ENCODE data around the gene YWHAG. TPM values are rescaled to one million over a fixed set of nuclear protein-coding genes. Genes with fewer than 3 reads are reported as not detected.
A peak's percentile ranks its signal among the peaks of the same experiment; 100 is the strongest.

Gene YWHAG
- total and polyA plus RNA-seq, 9 of the 15 experiments (the other 6 are each of a cell fraction or from before 2014, with no cell fraction given) = 30.4 to 246 (median 94.5) TPM

GRCh38 chr7:76372984-76373833 is 14.4 kb upstream of the YWHAG start (continued):
- TF ChIP-seq MTA1 (IDR thresholded peaks at IDR 0.05; ENCODE audit: borderline replicate concordance) (peak; percentile 65; the same call in 1 of the 2 replicates), KLF13 (tag; IDR thresholded peaks at IDR 0.05; ENCODE audit: borderline replicate concordance, low read depth) (0 out of 2 replicates have a peak, but pooled peaks have one; percentile 13), SMARCE1 (IDR thresholded peaks at IDR 0.05) (peak; percentile 91), EP300 (IDR thresholded peaks at IDR 0.05; ENCODE audit: low read length) (peak; percentile 78), MAFG (tag; conservative IDR thresholded peaks at IDR 0.05) (peak; percentile 99), ATF1 (CRISPR knock-in tag; IDR thresholded peaks at IDR 0.05) (no peak), ATF1 (tag; IDR thresholded peaks at IDR 0.05) (0 out of 2 replicates have a peak, but pooled peaks have one; percentile 9), STAT6 (CRISPR knock-in tag; IDR thresholded peaks at IDR 0.05) (0 out of 2 replicates have a peak, but pooled peaks have one; percentile 68), ZNF639 (CRISPR knock-in tag; conservative IDR thresholded peaks at IDR 0.05 in 1 of 2, IDR thresholded peaks at IDR 0.05 in 1 of 2) (peak in 1 of 2 experiments; percentile 80; a peak in 1 of 4 replicates), YY1 (IDR thresholded peaks at IDR 0.05; ENCODE audit: borderline replicate concordance in 1 of 3, control insufficient read depth in 1 of 3, extremely low read depth in 1 of 3, insufficient read depth in 3 of 3, insufficient read length in 1 of 3, insufficient replicate concordance in 2 of 3, low read depth in 1 of 3, low read length in 2 of 3) (peak in 2 of 3 experiments; percentile 19 to 72), MECOM (CRISPR knock-in tag; IDR thresholded peaks at IDR 0.05) (peak; percentile 55; the same call in 1 of the 2 replicates), CREM (IDR thresholded peaks at IDR 0.05; ENCODE audit: low read depth) (no peak), ERF (CRISPR knock-in tag; IDR thresholded peaks at IDR 0.05) (peak; percentile 81), L3MBTL2 (IDR thresholded peaks at IDR 0.05) (peak; percentile 72), ZNF780A (CRISPR knock-in tag; IDR thresholded peaks at IDR 0.05) (no peak), ZBTB26 (CRISPR knock-in tag; IDR thresholded peaks at IDR 0.05) (peak; percentile 64; the same call in 1 of the 2 replicates)
